Activated CD8-positive, alpha-beta T cell treated with anti-CD3 and anti-CD28 coated beads for 36 hours (primary cell): ENCODE results near the gene RUNDC1. TPM values are rescaled to one million over a fixed set of nuclear protein-coding genes. Genes with fewer than 3 reads are reported as not detected.
A peak's percentile ranks its signal among the peaks of the same experiment; 100 is the strongest.

Experiments
- ATAC-seq: fragments of 200-7000 bp; cut with Tn5 transposase; one replicate; pipeline ENCODE4 v1.10.0; 2021; ENCODE audit warnings: mild to moderate bottlenecking, moderate library complexity
- CTCF ChIA-PET: fragments of 350-600 bp; sonication (Branson Sonifier 250); formaldehyde crosslinking; loops from one replicate; lab custom pipeline; 2021; ENCODE audit warnings: antibody characterized with exemption; lab: Charles Lee
- POLR2A ChIA-PET: fragments of 350-600 bp; sonication (Branson Sonifier 250); formaldehyde crosslinking; loops from one replicate; lab custom pipeline; 2021; ENCODE audit warnings: antibody characterized with exemption; lab: Charles Lee
- DNase-seq: peaks from one replicate; pipeline ENCODE4 v3.0.0-alpha.2; 2020
- H3K27ac Mint-ChIP-seq: one replicate; pipeline ENCODE4 v1.8.0; 2021; ENCODE audit warnings: mild to moderate bottlenecking, mixed read lengths
- H3K27me3 Mint-ChIP-seq: one replicate; pipeline ENCODE4 v1.8.0; 2021; ENCODE audit warnings: mixed read lengths
- H3K36me3 Mint-ChIP-seq: one replicate; pipeline ENCODE4 v1.8.0; 2021; ENCODE audit warnings: low read depth, mixed read lengths
- H3K4me1 Mint-ChIP-seq: one replicate; pipeline ENCODE4 v1.8.0; 2021; ENCODE audit warnings: low read depth, mixed read lengths
- H3K4me3 Mint-ChIP-seq: one replicate; pipeline ENCODE4 v1.8.0; 2021; ENCODE audit warnings: mild to moderate bottlenecking, moderate library complexity, mixed read lengths
- H3K9me3 Mint-ChIP-seq: one replicate; pipeline ENCODE4 v1.8.0; 2021; ENCODE audit warnings: mixed read lengths
- CTCF ChIP-seq: fragments of 200-600 bp; IDR thresholded peaks from one replicate; pipeline ENCODE4 v1.8.0; 2022; ENCODE audit warnings: antibody characterized with exemption, mild to moderate bottlenecking
- intact Hi-C: fragments of 100-400 bp; cut with micrococcal nuclease; formaldehyde crosslinking; loops from one replicate; pipeline ENCODE4 v1.10.0; 2022
- total RNA-seq, 2 experiments: library from RNA; stranded (reverse); gene quantifications; one replicate each; pipeline ENCODE4 v1.2.3, GENCODE V29; 2021

The RUNDC1 gene
- total RNA-seq, 2 experiments from 2014 or later: 16.1 to 17.0 TPM

DNA sequence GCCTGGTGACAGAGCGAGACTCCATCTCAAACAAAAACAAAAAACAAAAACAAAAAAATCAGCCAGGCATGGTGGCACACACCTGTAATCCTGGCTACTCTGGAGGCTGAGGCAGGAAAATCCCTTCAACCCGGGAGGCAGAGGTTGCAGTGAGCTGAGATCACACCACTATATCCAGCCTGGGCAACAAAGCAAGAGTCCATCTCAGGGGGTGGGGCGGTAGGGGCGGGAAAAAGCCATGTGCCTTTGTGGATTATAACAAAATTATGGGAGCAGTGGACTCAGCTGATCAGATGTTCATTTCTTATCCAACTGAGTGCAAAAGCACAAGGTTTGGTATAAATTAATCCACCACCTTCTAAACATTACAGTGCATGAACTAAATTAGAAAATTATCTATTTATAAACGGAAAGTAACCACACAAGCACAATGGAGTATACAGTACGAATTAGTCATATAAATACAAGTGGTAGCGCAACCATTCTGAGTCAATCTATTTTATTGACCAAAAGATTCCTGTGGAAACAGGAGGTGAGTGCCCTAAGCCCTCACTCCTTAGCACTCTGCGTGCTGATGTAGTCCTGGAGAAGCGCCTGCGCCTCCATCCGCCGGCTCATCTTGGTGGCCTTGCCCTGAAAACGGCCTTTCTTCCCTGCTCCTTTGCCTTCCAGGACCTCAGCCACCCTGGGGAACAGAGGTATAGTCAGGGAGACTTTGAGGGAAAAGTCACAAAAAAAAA, 30.2 kb upstream of the RUNDC1 start:
- H3K4me1 Mint-ChIP-seq: no peaks in the 10 kb centered on the region
- no peaks in the 10 kb centered on the region for H3K9me3 Mint-ChIP-seq
- no peak overlapping the region for H3K4me3 Mint-ChIP-seq
- H3K36me3 Mint-ChIP-seq: peaks cover 33% of the 10 kb centered on the region
- no peaks in the 10 kb centered on the region for H3K27me3 Mint-ChIP-seq
- no peak for TF ChIP-seq CTCF
- H3K27ac Mint-ChIP-seq: no peak overlapping the region
- DNase-seq (no peak), ATAC-seq (no peak)
- ChIA-PET POLR2A (interaction anchor here (1.3 kb wide), 1 partner anchor 102 kb away, joined by 3 read pairs; no protein-coding TSS in a partner anchor), CTCF (no interaction called here)
- intact Hi-C loops: no loop called here

GRCh38 chr17:42953669-42954068, 26.7 kb upstream of the RUNDC1 start:
- DNase-seq (no peak), ATAC-seq (no peak)
- TF ChIP-seq CTCF: no peak
- intact Hi-C loops: no loop called here
- CTCF ChIA-PET: interaction anchor here (1.2 kb wide), 1 partner anchor 8 kb away, joined by 4 read pairs; no protein-coding TSS in a partner anchor
- peak overlapping the region; percentile 61 for H3K27ac Mint-ChIP-seq
- POLR2A ChIA-PET: interaction anchor here (1.1 to 1.6 kb wide), 2 partner anchors 10 to 26 kb away, joined by 3 to 5 read pairs; partner anchors contain the start of genes AARSD1 and PTGES3L
- H3K27me3 Mint-ChIP-seq: no peaks in the 10 kb centered on the region
- peaks cover 51% of the 10 kb centered on the region for H3K36me3 Mint-ChIP-seq
- H3K9me3 Mint-ChIP-seq: no peaks in the 10 kb centered on the region
- no peak overlapping the region for H3K4me3 Mint-ChIP-seq
- no peaks in the 10 kb centered on the region for H3K4me1 Mint-ChIP-seq

DNA sequence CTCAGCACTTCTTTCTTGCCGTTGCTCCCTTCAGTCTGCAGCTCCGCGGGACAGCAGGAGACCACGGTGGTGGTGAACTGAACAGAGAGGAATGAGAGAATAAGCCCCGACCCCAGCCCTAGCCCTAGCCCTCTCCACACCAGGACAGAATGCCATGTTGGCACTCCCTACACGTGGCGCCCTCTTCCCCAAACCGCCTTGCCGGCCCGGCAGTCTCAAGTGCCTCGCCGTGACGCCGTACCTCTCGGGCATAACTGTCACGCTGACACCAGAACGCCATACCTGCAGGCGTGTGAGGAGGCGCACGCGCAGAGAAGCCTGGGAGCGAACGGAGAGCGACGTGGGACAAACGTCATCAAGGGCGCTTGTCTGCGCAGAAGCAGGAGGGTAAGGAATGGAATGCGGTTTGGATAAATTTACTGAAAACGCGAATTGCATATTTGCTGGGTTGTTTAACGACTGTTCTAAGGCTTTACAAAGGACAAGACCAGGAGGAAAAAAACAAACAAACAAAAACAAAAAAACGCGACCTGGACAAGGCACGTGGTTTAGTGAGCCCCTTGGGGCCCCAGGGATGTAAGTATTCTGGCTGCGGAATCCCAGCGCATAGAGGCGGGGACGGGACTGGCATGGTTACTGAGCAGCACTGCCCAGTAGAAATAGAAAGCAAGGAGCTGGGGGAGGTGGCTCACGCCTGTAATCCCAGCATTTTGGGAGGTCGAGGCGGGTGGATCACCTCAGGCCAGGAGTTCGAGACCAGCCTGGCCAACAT, 16.0 kb upstream of the RUNDC1 start, which contains the start of gene AARSD1:
AARSD1 (minus strand) TSS at position 294 of the 772 bp plus-strand sequence; CDS start at position 280, 14 bp downstream.
- ATAC-seq (peak; percentile 98), DNase-seq (peak; percentile 95)
- no peak for TF ChIP-seq CTCF
- Mint-ChIP-seq H3K36me3 (peaks cover 29% of the 10 kb centered on the region), H3K9me3 (no peaks in the 10 kb centered on the region), H3K27me3 (no peaks in the 10 kb centered on the region), H3K4me1 (peaks cover 17% of the 10 kb centered on the region), H3K27ac (peak within 1 kb of the TSS; percentile 95), H3K4me3 (peak within 1 kb of the TSS; percentile 88)
- POLR2A ChIA-PET: interaction anchor here (0.6 to 2.2 kb wide), 10 partner anchors 10 to 1046 kb away, joined by 3 to 13 read pairs (median 3); partner anchors contain the start of genes BRCA1, COA3, PTGES3L and RPL27
- CTCF ChIA-PET: interaction anchor here (0.7 kb wide), 1 partner anchor 34 kb away, joined by 3 read pairs; the partner anchor contains the start of gene RPL27
- intact Hi-C loops: no loop called here

- ChIA-PET POLR2A (interaction anchor here (1.1 kb wide), 3 partner anchors 25 to 39 kb away, joined by 3 to 4 read pairs (median 3); partner anchors contain the start of genes IFI35 and RPL27), CTCF (no interaction called here)
- intact Hi-C loops: no loop called here
- H3K36me3 Mint-ChIP-seq: peaks cover 10% of the 10 kb centered on the region
- H3K27me3 Mint-ChIP-seq: no peaks in the 10 kb centered on the region
- TF ChIP-seq CTCF: no peak
- H3K4me1 Mint-ChIP-seq: peaks cover 10% of the 10 kb centered on the region
- DNase-seq (no peak), ATAC-seq (no peak)
- H3K4me3 Mint-ChIP-seq: no peak overlapping the region
- no peaks in the 10 kb centered on the region for H3K9me3 Mint-ChIP-seq
- no peak overlapping the region for H3K27ac Mint-ChIP-seq
These were observed 12.4 kb upstream of the RUNDC1 start for GRCh38 chr17:42967925-42968324.
